HCT116 (cell line): Measurements from ENCODE around the gene ERBB2. TPM values are rescaled to one million over a fixed set of nuclear protein-coding genes. Genes with fewer than 3 reads are reported as not detected.

Experiments used
- ATAC-seq: fragments of 200-7000 bp; cut with Tn5 transposase; 2 replicates; pipeline ENCODE4 v1.9.1; 2020; ENCODE audit warnings: mild to moderate bottlenecking, moderate library complexity
- BruUV-seq: library from RNA; stranded (reverse); fragments of 400-500 nt; replicated peaks from 2 replicates; lab custom pipeline; 2021; lab: Mats Ljungman, UMichigan
- CTCF ChIA-PET: fragments of 300-600 bp; sonication (Branson Sonifier 250); formaldehyde crosslinking; loops from one replicate; lab custom pipeline; 2021; ENCODE audit warnings: antibody characterized with exemption; lab: Charles Lee
- POLR2A ChIA-PET: fragments of 300-600, 350-600 bp; sonication (Branson Sonifier 250); formaldehyde crosslinking; loops from one replicate; lab custom pipeline; 2021; ENCODE audit warnings: antibody characterized with exemption; lab: Charles Lee
- RAD21 ChIA-PET, 2 experiments: fragments of 300-600 bp; sonication (Branson Sonifier 250); formaldehyde crosslinking; loops; one replicate each; lab custom pipeline; 2023; ENCODE audit warnings: low total read pairs in 2 of 2; ENCODE audit not compliant: uncharacterized antibody in 2 of 2, unreplicated experiment in 2 of 2, low non-redundant PET in 1 of 2; lab: Charles Lee
- DNase-seq: peaks from one replicate; pipeline ENCODE4 v3.0.0-alpha.2; 2010; ENCODE audit warnings: low read depth, low spot score
- H2AFZ ChIP-seq: fragments of 200-600 bp; shearing (Covaris generic), sonication (generic); 2 replicates; pipeline ENCODE4 v1.6.1; 2017; ENCODE audit warnings: low read depth, mixed run types, mixed read lengths, antibody characterized with exemption, low read length; ENCODE audit not compliant: poor library complexity, severe bottlenecking
- H3K27ac ChIP-seq: 2 replicates; pipeline ENCODE4 v1.5.1; 2012; ENCODE audit warnings: low read depth, low read length
- H3K27me3 ChIP-seq: fragments of 200-600 bp; sonication (generic); 2 replicates; pipeline ENCODE4 v1.6.1; 2016; ENCODE audit warnings: mixed run types, low read length, mixed read lengths; ENCODE audit not compliant: insufficient read depth
- H3K36me3 ChIP-seq, 2 experiments: fragments of 200-500 bp in 1 of 2; fragments of 200-600 bp in 1 of 2; sonication (Bioruptor generic) in 1 of 2; sonication (generic) in 1 of 2; 2 replicates each; pipeline versions ENCODE4 v1.5.1 to v1.6.1; 2014 to 2016; ENCODE audit warnings: low read length in 2 of 2, inconsistent platforms in 1 of 2, mixed read lengths in 1 of 2, mixed run types in 1 of 2; ENCODE audit not compliant: insufficient read depth in 2 of 2, control insufficient read depth in 1 of 2
- H3K4me1 ChIP-seq, 2 experiments: fragments of 200-600 bp in 1 of 2; sonication (generic) in 1 of 2; 2 replicates each; pipeline versions ENCODE4 v1.5.1 to v1.6.1; 2012 to 2017; ENCODE audit warnings: low read length in 2 of 2, inconsistent platforms in 1 of 2, mild to moderate bottlenecking in 1 of 2, mixed read lengths in 1 of 2, mixed run types in 1 of 2, moderate library complexity in 1 of 2; ENCODE audit not compliant: insufficient read depth in 2 of 2, control insufficient read depth in 1 of 2
- H3K4me2 ChIP-seq: fragments of 200-600 bp; sonication (generic); 2 replicates; pipeline ENCODE4 v1.6.1; 2017; ENCODE audit warnings: mixed run types, low read length, mixed read lengths
- H3K4me3 ChIP-seq, 2 experiments: fragments of 200-600 bp in 1 of 2; sonication (generic) in 1 of 2; replicated peaks in 1 of 2; 2 replicates each; pipeline ENCODE4 v1.5.1; 2011 to 2016; ENCODE audit warnings: low read length in 2 of 2, control low read depth in 1 of 2, low read depth in 1 of 2, mild to moderate bottlenecking in 1 of 2, mixed read lengths in 1 of 2, mixed run types in 1 of 2
- H3K79me2 ChIP-seq: fragments of 200-600 bp; sonication (generic); 2 replicates; pipeline ENCODE4 v1.6.1; 2017; ENCODE audit warnings: mild to moderate bottlenecking, mixed run types, low read length, moderate library complexity, mixed read lengths; ENCODE audit not compliant: insufficient read depth
- H3K9ac ChIP-seq: fragments of 200-600 bp; sonication (generic); 2 replicates; pipeline ENCODE4 v1.6.1; 2016; ENCODE audit warnings: low read length, mixed read lengths
- H3K9me2 ChIP-seq: fragments of 200-600 bp; sonication (generic), shearing (Covaris generic); 2 replicates; pipeline ENCODE4 v1.6.1; 2017; ENCODE audit warnings: mixed run types, mild to moderate bottlenecking, moderate library complexity; ENCODE audit not compliant: insufficient read depth
- H3K9me3 ChIP-seq, 2 experiments: fragments of 200-500 bp in 1 of 2; fragments of 200-600 bp in 1 of 2; sonication (Bioruptor generic) in 1 of 2; sonication (generic) in 1 of 2; 2 replicates each; pipeline ENCODE4 v1.6.1; 2014 to 2017; ENCODE audit warnings: low read length in 2 of 2, mixed read lengths in 2 of 2, inconsistent platforms in 1 of 2, low read depth in 1 of 2, mild to moderate bottlenecking in 1 of 2, mixed run types in 1 of 2, moderate library complexity in 1 of 2; ENCODE audit not compliant: control insufficient read depth in 1 of 2, insufficient read depth in 1 of 2
- H4K20me1 ChIP-seq: fragments of 200-600 bp; sonication (generic), shearing (Covaris generic); 2 replicates; pipeline ENCODE4 v1.6.1; 2017; ENCODE audit warnings: mixed run types, mild to moderate bottlenecking, moderate library complexity; ENCODE audit not compliant: insufficient read depth
- CBX3 ChIP-seq: IDR thresholded peaks from 2 replicates; pipeline ENCODE4 v1.6.1; 2012; ENCODE audit warnings: low read depth
- CEBPB ChIP-seq: IDR thresholded peaks from 2 replicates; pipeline ENCODE4 v1.6.1; 2012; ENCODE audit warnings: low read depth
- EGR1 ChIP-seq: IDR thresholded peaks from 2 replicates; pipeline ENCODE4 v1.6.1; 2012; ENCODE audit warnings: low read depth
- ELF1 ChIP-seq: IDR thresholded peaks from 2 replicates; pipeline ENCODE4 v1.6.1; 2012; ENCODE audit warnings: low read depth, borderline replicate concordance
- EZH2 ChIP-seq: fragments of 200-600 bp; sonication (generic); IDR thresholded peaks from 2 replicates; pipeline ENCODE4 v1.6.1; 2017; ENCODE audit warnings: antibody characterized with exemption, mixed run types
- EZH2phosphoT487 ChIP-seq: fragments of 200-600 bp; IDR thresholded peaks from 2 replicates; pipeline ENCODE4 v1.6.1; 2018; ENCODE audit warnings: antibody characterized with exemption, borderline replicate concordance
- POLR2A ChIP-seq: IDR thresholded peaks from 2 replicates; pipeline ENCODE4 v1.7.0; 2011; ENCODE audit warnings: borderline replicate concordance; ENCODE audit not compliant: insufficient read depth, insufficient read length; ENCODE audit errors: extremely low read depth
- POLR2AphosphoS5 ChIP-seq: IDR thresholded peaks from 2 replicates; pipeline ENCODE4 v1.6.1; 2011; ENCODE audit warnings: mild to moderate bottlenecking, low read depth, low read length, moderate library complexity
- RAD21 ChIP-seq: IDR thresholded peaks from 2 replicates; pipeline ENCODE4 v1.6.1; 2012; ENCODE audit warnings: low read depth, mild to moderate bottlenecking
- SIN3A ChIP-seq: IDR thresholded peaks from 2 replicates; pipeline ENCODE4 v1.6.1; 2012; ENCODE audit warnings: low read depth
- SP1 ChIP-seq: IDR thresholded peaks from 2 replicates; pipeline ENCODE4 v1.6.1; 2012; ENCODE audit warnings: low read depth
- SRF ChIP-seq: IDR thresholded peaks from 2 replicates; pipeline ENCODE4 v1.6.1; 2012; ENCODE audit warnings: low read depth
- YY1 ChIP-seq: IDR thresholded peaks from 2 replicates; pipeline ENCODE4 v1.6.1; 2011; ENCODE audit warnings: low read length, low read depth, moderate library complexity, mild to moderate bottlenecking; ENCODE audit not compliant: insufficient replicate concordance; ENCODE audit errors: extremely low read depth
- ZFX ChIP-seq: fragments of 450-650 bp; IDR thresholded peaks from 2 replicates; pipeline ENCODE4 v1.6.1; 2017
- ZNF274 ChIP-seq: fragments of 200-500 bp; sonication (Bioruptor generic); IDR thresholded peaks from 2 replicates; pipeline ENCODE4 v1.6.1; 2014; ENCODE audit warnings: mild to moderate bottlenecking, low read depth, low read length, inconsistent platforms
- intact Hi-C: fragments of 100-400 bp; cut with micrococcal nuclease; formaldehyde crosslinking; loops from 2 replicates; pipeline ENCODE4 v1.10.0; 2022
- total RNA-seq: library from RNA; stranded (reverse); gene quantifications from one replicate; pipeline ENCODE4 v1.2.1, GENCODE V29; 2021; ENCODE audit not compliant: unreplicated experiment
- TF ChIP-seq, protein P1 (sequence below), 3 experiments: fragments of 200-600 bp in 1 of 3; sonication (generic) in 1 of 3; IDR thresholded peaks in 2 of 3; conservative IDR thresholded peaks in 1 of 3; 2 replicates each; pipeline ENCODE4 v1.5.1; 2012 to 2017; ENCODE audit warnings: low read depth in 2 of 3, low read length in 2 of 3, antibody characterized with exemption in 1 of 3, borderline replicate concordance in 1 of 3, control low read depth in 1 of 3, mild to moderate bottlenecking in 1 of 3, mixed read lengths in 1 of 3, mixed run types in 1 of 3, moderate library complexity in 1 of 3; ENCODE audit not compliant: insufficient read depth in 1 of 3
- TF ChIP-seq, protein P2 (sequence below): IDR thresholded peaks from 2 replicates; pipeline ENCODE4 v1.6.1; 2012
- TF ChIP-seq, protein P3 (sequence below): IDR thresholded peaks from 2 replicates; pipeline ENCODE4 v1.6.1; 2012
- TF ChIP-seq, protein P4 (sequence below): IDR thresholded peaks from 2 replicates; pipeline ENCODE4 v1.6.1; 2011; ENCODE audit warnings: mild to moderate bottlenecking, low read length, moderate library complexity; ENCODE audit not compliant: insufficient replicate concordance; ENCODE audit errors: extremely low read depth

Gene ERBB2
- total RNA-seq, 1 experiment from 2014 or later = 75.8 TPM

DNA sequence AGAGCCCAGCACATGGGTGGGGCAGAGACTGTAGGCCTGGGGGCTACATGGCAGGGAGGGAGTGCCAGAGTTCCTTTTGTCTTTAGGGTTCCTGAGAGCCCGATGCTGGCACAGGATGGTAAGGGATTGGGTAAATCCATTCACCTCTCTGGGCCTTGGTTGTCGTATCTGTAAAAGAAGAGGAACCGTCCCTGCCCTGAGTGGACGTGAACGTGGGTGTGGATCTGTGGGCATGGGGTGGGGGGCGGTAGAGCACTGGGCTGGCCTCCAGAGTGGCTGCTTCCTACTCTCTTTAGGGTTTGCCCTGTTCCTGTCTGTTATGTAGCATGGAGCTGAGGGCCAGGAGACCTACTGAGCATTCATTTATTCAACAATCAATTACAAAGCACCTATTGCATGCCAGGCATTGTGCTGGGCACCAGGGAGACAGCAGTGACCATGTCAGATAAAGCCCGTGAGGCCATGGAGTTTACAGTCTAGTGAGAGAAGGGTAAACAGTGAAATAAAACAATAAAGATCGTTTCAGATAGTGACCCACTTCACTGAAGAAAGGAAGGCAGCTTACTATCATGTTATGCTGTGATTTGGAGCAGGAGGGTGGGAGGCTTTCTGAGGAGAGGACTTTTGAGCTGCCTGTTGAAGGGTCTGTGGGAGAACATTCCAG is 47.8 kb upstream of the ERBB2 start:
- Histone ChIP-seq H3K79me2 (peaks cover 7% of the 10 kb centered on the region; the same call in 1 of the 2 replicates), H3K9me3 (no peaks in the 10 kb centered on the region), H3K9me2 (no peaks in the 10 kb centered on the region), H3K9ac (no peak overlapping the region), H4K20me1 (no peaks in the 10 kb centered on the region), H3K27ac (no peak overlapping the region), H3K4me1 (peaks cover 13 to 56% of the 10 kb centered on the region in 2 experiments), H3K4me3 (no peak overlapping the region), H2AFZ (no peak overlapping the region)
- DNase-seq (no peak), ATAC-seq (no peak)
- BruUV-seq = no TSS peak
- POLR2A ChIA-PET = interaction anchor here (1.3 kb wide), 1 partner anchor 9 kb away, joined by 3 read pairs; no protein-coding TSS in a partner anchor
- no peak for TF ChIP-seq POLR2AphosphoS5
- no peak for TF ChIP-seq SRF
- no peak for TF ChIP-seq ELF1
- no peak for TF ChIP-seq YY1
- TF ChIP-seq, protein P1, sequence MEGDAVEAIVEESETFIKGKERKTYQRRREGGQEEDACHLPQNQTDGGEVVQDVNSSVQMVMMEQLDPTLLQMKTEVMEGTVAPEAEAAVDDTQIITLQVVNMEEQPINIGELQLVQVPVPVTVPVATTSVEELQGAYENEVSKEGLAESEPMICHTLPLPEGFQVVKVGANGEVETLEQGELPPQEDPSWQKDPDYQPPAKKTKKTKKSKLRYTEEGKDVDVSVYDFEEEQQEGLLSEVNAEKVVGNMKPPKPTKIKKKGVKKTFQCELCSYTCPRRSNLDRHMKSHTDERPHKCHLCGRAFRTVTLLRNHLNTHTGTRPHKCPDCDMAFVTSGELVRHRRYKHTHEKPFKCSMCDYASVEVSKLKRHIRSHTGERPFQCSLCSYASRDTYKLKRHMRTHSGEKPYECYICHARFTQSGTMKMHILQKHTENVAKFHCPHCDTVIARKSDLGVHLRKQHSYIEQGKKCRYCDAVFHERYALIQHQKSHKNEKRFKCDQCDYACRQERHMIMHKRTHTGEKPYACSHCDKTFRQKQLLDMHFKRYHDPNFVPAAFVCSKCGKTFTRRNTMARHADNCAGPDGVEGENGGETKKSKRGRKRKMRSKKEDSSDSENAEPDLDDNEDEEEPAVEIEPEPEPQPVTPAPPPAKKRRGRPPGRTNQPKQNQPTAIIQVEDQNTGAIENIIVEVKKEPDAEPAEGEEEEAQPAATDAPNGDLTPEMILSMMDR (IDR thresholded peaks at IDR 0.05 in 2 of 3, conservative IDR thresholded peaks at IDR 0.05 in 1 of 3; ENCODE audit: borderline replicate concordance in 1 of 3, insufficient read depth in 1 of 3, low read depth in 2 of 3, low read length in 2 of 3) = no peak
- no peak for TF ChIP-seq EZH2phosphoT487
- TF ChIP-seq ZNF274 = no peak
- no peak for TF ChIP-seq ZFX
- no peak for TF ChIP-seq SP1
- TF ChIP-seq, protein P2, sequence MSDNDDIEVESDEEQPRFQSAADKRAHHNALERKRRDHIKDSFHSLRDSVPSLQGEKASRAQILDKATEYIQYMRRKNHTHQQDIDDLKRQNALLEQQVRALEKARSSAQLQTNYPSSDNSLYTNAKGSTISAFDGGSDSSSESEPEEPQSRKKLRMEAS = no peak
- no peak for TF ChIP-seq EGR1
- TF ChIP-seq, protein P3, sequence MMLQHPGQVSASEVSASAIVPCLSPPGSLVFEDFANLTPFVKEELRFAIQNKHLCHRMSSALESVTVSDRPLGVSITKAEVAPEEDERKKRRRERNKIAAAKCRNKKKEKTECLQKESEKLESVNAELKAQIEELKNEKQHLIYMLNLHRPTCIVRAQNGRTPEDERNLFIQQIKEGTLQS = no peak
- TF ChIP-seq SIN3A = no peak
- no peak for TF ChIP-seq EZH2
- TF ChIP-seq CEBPB = no peak
- no peak for TF ChIP-seq POLR2A
- TF ChIP-seq RAD21 = no peak
- no peak for TF ChIP-seq CBX3
- TF ChIP-seq, protein P4, sequence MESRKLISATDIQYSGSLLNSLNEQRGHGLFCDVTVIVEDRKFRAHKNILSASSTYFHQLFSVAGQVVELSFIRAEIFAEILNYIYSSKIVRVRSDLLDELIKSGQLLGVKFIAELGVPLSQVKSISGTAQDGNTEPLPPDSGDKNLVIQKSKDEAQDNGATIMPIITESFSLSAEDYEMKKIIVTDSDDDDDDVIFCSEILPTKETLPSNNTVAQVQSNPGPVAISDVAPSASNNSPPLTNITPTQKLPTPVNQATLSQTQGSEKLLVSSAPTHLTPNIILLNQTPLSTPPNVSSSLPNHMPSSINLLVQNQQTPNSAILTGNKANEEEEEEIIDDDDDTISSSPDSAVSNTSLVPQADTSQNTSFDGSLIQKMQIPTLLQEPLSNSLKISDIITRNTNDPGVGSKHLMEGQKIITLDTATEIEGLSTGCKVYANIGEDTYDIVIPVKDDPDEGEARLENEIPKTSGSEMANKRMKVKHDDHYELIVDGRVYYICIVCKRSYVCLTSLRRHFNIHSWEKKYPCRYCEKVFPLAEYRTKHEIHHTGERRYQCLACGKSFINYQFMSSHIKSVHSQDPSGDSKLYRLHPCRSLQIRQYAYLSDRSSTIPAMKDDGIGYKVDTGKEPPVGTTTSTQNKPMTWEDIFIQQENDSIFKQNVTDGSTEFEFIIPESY = no peak
- TF ChIP-seq, all 23 proteins: peak for 0
- Histone ChIP-seq H3K27me3 (no peaks in the 10 kb centered on the region), H3K36me3 (no peaks in the 10 kb centered on the region; a peak in 1 of 4 replicates), H3K4me2 (no peak overlapping the region)
- ChIA-PET CTCF (interaction anchor here (1.4 to 3.6 kb wide), 9 partner anchors 14 to 104 kb away, joined by 4 to 30 read pairs (median 9); no protein-coding TSS in a partner anchor), RAD21 (interaction anchor here in 1 of 2 experiments (1.5 kb wide), 1 partner anchor 30 kb away, joined by 3 read pairs; no protein-coding TSS in a partner anchor)
- intact Hi-C loops = no loop called here
